Esophagus (tissue), 2 donors: ENCODE data around the gene ADPRM. TPM values are rescaled to one million over a fixed set of nuclear protein-coding genes. Genes with fewer than 3 reads are reported as not detected.
A peak's percentile ranks its signal among the peaks of the same experiment; 100 is the strongest.

Experiments
- H3K27ac ChIP-seq, 2 donors: one replicate each; pipeline ENCODE4 v1.5.1; 2013; ENCODE audit warnings: low read depth in 2 of 2, mild to moderate bottlenecking in 2 of 2, inconsistent platforms in 1 of 2, low read length in 1 of 2, moderate library complexity in 1 of 2
- H3K27me3 ChIP-seq, 2 donors: one replicate each; pipeline ENCODE4 v1.6.1; 2013; ENCODE audit warnings: low read length in 2 of 2, control low read depth in 1 of 2, mild to moderate bottlenecking in 1 of 2; ENCODE audit not compliant: insufficient read depth in 2 of 2, control insufficient read depth in 1 of 2
- H3K36me3 ChIP-seq, 2 donors: one replicate each; pipeline ENCODE4 v1.6.1; 2013; ENCODE audit warnings: low read length in 1 of 2; ENCODE audit not compliant: control insufficient read depth in 2 of 2, insufficient read depth in 2 of 2
- H3K4me1 ChIP-seq, 2 donors: one replicate each; pipeline ENCODE4 v1.6.1; 2013; ENCODE audit warnings: low read length in 1 of 2; ENCODE audit not compliant: control insufficient read depth in 2 of 2, insufficient read depth in 2 of 2
- H3K4me3 ChIP-seq, 2 donors: one replicate each; pipeline ENCODE4 v1.5.1; 2013; ENCODE audit warnings: low read length in 2 of 2, mild to moderate bottlenecking in 2 of 2, low read depth in 1 of 2, moderate library complexity in 1 of 2
- H3K9me3 ChIP-seq, 2 donors: one replicate each; pipeline ENCODE4 v1.6.1; 2013; ENCODE audit warnings: mild to moderate bottlenecking in 2 of 2, low read depth in 1 of 2, low read length in 1 of 2, moderate library complexity in 1 of 2; ENCODE audit not compliant: control insufficient read depth in 2 of 2, insufficient read depth in 1 of 2
- WGBS, 2 donors: extraction: QIAGEN DNeasy Blood & Tissue Kit; methylation state at CpG; one replicate each; pipeline ENCODE4 v1.1.7; 2013; 5-methylcytosine and 5-hydroxymethylcytosine counted together
- polyA plus RNA-seq, 2 donors: library from polyadenylated mRNA; stranded (reverse); fragments of 200-250 nt; gene quantifications; one replicate each; pipeline ENCODE4 v1.2.3, GENCODE V29; 2013
- donor health status: healthy with polysubstance abuse.
- donor health status: Bipolar disorder and iron deficiency.

Gene ADPRM
- polyA plus RNA-seq, 2 donors = 3.5 to 6.5 TPM

- Histone ChIP-seq H3K27me3 (no peaks in the 10 kb centered on the region), H3K9me3 (no peaks in the 10 kb centered on the region), H3K4me1 (no peaks in the 10 kb centered on the region), H3K4me3 (no peak overlapping the region), H3K36me3 (no peaks in the 10 kb centered on the region), H3K27ac (no peak overlapping the region)
- 71 to 75% methylated on average over 2 of the region's 2 CpGs for WGBS, 2 donors
Measured at GRCh38 chr17:10735251-10735650, 37.9 kb downstream of the ADPRM start.

- H3K27me3 ChIP-seq = no peaks in the 10 kb centered on the region
- H3K27ac ChIP-seq = no peak overlapping the region
- H3K4me3 ChIP-seq = no peak overlapping the region
- H3K4me1 ChIP-seq = no peaks in the 10 kb centered on the region
- no peaks in the 10 kb centered on the region for H3K9me3 ChIP-seq
- WGBS, 2 donors = 93 to 94% methylated on average over 4 of the region's 4 CpGs
- H3K36me3 ChIP-seq = no peaks in the 10 kb centered on the region
Measured at GRCh38 chr17:10735821-10736220, 38.4 kb downstream of the ADPRM start.

GRCh38 chr17:10737168-10737622, 39.8 kb downstream of the ADPRM start:
- H3K4me3 ChIP-seq = no peak overlapping the region
- no peaks in the 10 kb centered on the region for H3K36me3 ChIP-seq
- no peaks in the 10 kb centered on the region for H3K4me1 ChIP-seq
- H3K27me3 ChIP-seq = no peaks in the 10 kb centered on the region
- 7 to 14% methylated on average over 6 of the region's 6 CpGs for WGBS, 2 donors
- H3K9me3 ChIP-seq = no peaks in the 10 kb centered on the region
- peak overlapping the region in 1 of 2 donors; percentile 41 for H3K27ac ChIP-seq

- 72 to 76% methylated on average over 3 of the region's 3 CpGs for WGBS, 2 donors
Measured at GRCh38 chr17:10737736-10738135, 40.3 kb downstream of the ADPRM start.

GRCh38 chr17:10738521-10739258, 41.3 kb downstream of the ADPRM start:
- H3K27ac ChIP-seq = no peak overlapping the region
- WGBS, 2 donors = 64 to 66% methylated on average over 5 of the region's 5 CpGs
- H3K27me3 ChIP-seq = no peaks in the 10 kb centered on the region
- H3K4me3 ChIP-seq = no peak overlapping the region
- H3K36me3 ChIP-seq = no peaks in the 10 kb centered on the region
- H3K4me1 ChIP-seq = no peaks in the 10 kb centered on the region
- H3K9me3 ChIP-seq = no peaks in the 10 kb centered on the region

More at GRCh38 chr17:10737736-10738135, 40.3 kb downstream of the ADPRM start:
- no peaks in the 10 kb centered on the region for H3K9me3 ChIP-seq
- no peak overlapping the region for H3K4me3 ChIP-seq
- H3K27ac ChIP-seq = peak overlapping the region; percentile 41 to 44
- H3K27me3 ChIP-seq = no peaks in the 10 kb centered on the region
- H3K4me1 ChIP-seq = no peaks in the 10 kb centered on the region
- H3K36me3 ChIP-seq = no peaks in the 10 kb centered on the region

GRCh38 chr17:10739386-10739785, 42.0 kb downstream of the ADPRM start:
- no peaks in the 10 kb centered on the region for H3K4me1 ChIP-seq
- H3K27ac ChIP-seq = no peak overlapping the region
- 83 to 86% methylated on average over 5 of the region's 5 CpGs for WGBS, 2 donors
- no peaks in the 10 kb centered on the region for H3K36me3 ChIP-seq
- no peaks in the 10 kb centered on the region for H3K27me3 ChIP-seq
- H3K9me3 ChIP-seq = no peaks in the 10 kb centered on the region
- H3K4me3 ChIP-seq = no peak overlapping the region

GRCh38 chr17:10741416-10742135, 44.2 kb downstream of the ADPRM start:
- Histone ChIP-seq H3K4me3 (no peak overlapping the region), H3K36me3 (no peaks in the 10 kb centered on the region), H3K9me3 (no peaks in the 10 kb centered on the region), H3K4me1 (no peaks in the 10 kb centered on the region), H3K27me3 (no peaks in the 10 kb centered on the region), H3K27ac (no peak overlapping the region)
- WGBS, 2 donors = 91 to 92% methylated on average over 10 of the region's 10 CpGs

GRCh38 chr17:10742431-10742830, 45.0 kb downstream of the ADPRM start:
- Histone ChIP-seq H3K27ac (no peak overlapping the region), H3K9me3 (no peaks in the 10 kb centered on the region), H3K4me1 (no peaks in the 10 kb centered on the region), H3K36me3 (no peaks in the 10 kb centered on the region), H3K27me3 (no peaks in the 10 kb centered on the region), H3K4me3 (no peak overlapping the region)
- 94 to 95% methylated on average over 6 of the region's 6 CpGs for WGBS, 2 donors

GRCh38 chr17:10743316-10744009, 46.1 kb downstream of the ADPRM start:
- Histone ChIP-seq H3K27me3 (no peaks in the 10 kb centered on the region), H3K4me3 (no peak overlapping the region), H3K9me3 (no peaks in the 10 kb centered on the region), H3K4me1 (no peaks in the 10 kb centered on the region), H3K36me3 (no peaks in the 10 kb centered on the region), H3K27ac (no peak overlapping the region)
- WGBS, 2 donors = 40 to 58% methylated on average over 8 of the region's 8 CpGs
